ENCODE results near the gene BDH1. TPM values are rescaled to one million over a fixed set of nuclear protein-coding genes. Genes with fewer than 3 reads are reported as not detected.

BDH1 gene
- total RNA-seq, 4 donors from 2014 or later = 127 to 258 (median 197) TPM

DNA sequence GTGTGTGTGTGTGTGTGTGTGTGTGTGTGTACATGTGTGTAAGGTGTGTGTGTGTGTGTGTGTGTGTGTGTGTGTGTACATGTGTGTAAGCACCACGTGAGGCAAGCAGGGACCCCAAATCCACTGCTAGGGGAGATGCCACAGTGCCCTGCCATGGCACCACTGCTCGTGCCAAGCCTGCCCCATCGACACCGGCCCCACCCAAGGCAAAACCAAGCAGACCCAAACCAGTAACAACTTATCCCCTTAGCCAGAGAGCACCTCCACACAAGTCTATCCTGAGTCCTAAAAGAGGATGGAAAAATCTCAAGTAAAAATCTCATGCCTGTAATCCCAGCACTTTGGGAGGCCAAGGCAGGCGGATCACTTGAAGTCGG is 45.1 kb downstream of the BDH1 start:
- H3K9me3 ChIP-seq = no peaks in the 10 kb centered on the region
- 81% methylated on average over 6 of the region's 6 CpGs; no CpG with 5 or more reads in 1 of the 2 donors for WGBS, 2 donors (ENCODE audit: low coverage in 1 of 2)
- no peaks in the 10 kb centered on the region for H3K27me3 ChIP-seq
- intact Hi-C loops (cut with DNase I; ENCODE audit: low total_unique reads) (loop anchor here (2.0 kb wide), 1 partner anchor 256 kb away; no protein-coding TSS in a partner anchor), in situ Hi-C loops (cut with MboI; ENCODE audit: low pct_ligation_motif_present in 1 of 4, low pct_unique_long_range_greater_than_20kb in 1 of 4, low sequenced_read_pairs in 3 of 4) (loop anchor here in 2 of 4 donors (10.0 to 25.0 kb wide), 2 partner anchors 248 to 256 kb away; no protein-coding TSS in a partner anchor)
- TF ChIP-seq EP300 (IDR thresholded peaks at IDR 0.05; ENCODE audit: low read depth) = no peak
- TF ChIP-seq, protein P1, sequence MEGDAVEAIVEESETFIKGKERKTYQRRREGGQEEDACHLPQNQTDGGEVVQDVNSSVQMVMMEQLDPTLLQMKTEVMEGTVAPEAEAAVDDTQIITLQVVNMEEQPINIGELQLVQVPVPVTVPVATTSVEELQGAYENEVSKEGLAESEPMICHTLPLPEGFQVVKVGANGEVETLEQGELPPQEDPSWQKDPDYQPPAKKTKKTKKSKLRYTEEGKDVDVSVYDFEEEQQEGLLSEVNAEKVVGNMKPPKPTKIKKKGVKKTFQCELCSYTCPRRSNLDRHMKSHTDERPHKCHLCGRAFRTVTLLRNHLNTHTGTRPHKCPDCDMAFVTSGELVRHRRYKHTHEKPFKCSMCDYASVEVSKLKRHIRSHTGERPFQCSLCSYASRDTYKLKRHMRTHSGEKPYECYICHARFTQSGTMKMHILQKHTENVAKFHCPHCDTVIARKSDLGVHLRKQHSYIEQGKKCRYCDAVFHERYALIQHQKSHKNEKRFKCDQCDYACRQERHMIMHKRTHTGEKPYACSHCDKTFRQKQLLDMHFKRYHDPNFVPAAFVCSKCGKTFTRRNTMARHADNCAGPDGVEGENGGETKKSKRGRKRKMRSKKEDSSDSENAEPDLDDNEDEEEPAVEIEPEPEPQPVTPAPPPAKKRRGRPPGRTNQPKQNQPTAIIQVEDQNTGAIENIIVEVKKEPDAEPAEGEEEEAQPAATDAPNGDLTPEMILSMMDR (IDR thresholded peaks at IDR 0.05) = no peak
- TF ChIP-seq POLR2AphosphoS5 (IDR thresholded peaks at IDR 0.05) = no peak
- TF ChIP-seq POLR2A (IDR thresholded peaks at IDR 0.05) = no peak
- H3K27ac ChIP-seq = no peak overlapping the region
- no peaks in the 10 kb centered on the region for H3K36me3 ChIP-seq
- no peak for DNase-seq
- no peak overlapping the region for H3K4me3 ChIP-seq
- peaks cover 0 to 14% (median 7%) of the 10 kb centered on the region in 4 donors for H3K4me1 ChIP-seq

DNA sequence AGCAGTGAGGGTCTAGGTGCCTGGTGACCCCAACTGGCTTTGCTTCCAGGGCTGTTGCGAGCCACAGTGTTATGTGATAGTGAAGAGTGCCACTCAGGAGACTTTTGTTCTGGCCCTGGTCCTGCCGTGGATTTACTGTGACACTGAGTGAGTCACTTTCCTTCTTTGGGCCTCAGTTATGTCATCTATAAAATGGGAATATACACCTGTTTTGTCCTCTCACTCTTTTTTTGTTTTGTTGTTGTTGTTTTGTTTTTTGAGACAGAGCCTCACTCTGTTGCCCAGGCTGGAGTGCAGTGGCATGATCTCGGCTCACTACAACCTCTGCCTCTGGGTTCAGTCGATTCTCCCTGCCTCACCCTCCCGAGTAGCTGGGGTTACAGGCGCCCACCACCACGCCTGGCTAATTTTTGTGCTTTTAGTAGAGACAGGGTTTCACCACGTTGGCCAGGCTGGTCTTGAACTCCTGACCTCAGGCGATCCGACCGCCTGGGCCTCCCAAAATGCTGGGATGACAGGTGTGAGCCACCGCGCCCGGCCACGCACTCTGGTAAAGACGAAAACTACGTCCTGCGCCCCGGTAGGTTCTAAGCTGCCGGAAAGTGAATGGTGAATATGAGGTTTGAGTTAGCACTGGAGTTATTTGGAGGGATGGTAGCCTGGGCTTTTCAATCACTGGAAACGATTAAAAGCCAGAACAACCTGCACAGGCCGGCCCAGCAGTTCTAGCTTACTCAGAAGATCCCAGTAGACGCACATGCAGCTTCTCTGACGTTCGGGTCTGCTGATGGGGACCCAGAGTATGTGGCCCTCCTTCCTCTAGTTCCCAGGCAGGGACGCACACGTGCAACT is 46.6 kb downstream of the BDH1 start:
- in situ Hi-C loops (cut with MboI; ENCODE audit: low pct_ligation_motif_present in 1 of 4, low pct_unique_long_range_greater_than_20kb in 1 of 4, low sequenced_read_pairs in 3 of 4) = loop anchor here in 2 of 4 donors (10.0 to 25.0 kb wide), 2 partner anchors 247 to 254 kb away; no protein-coding TSS in a partner anchor
- Histone ChIP-seq H3K4me3 (peak overlapping the region in 1 of 4 donors; percentile 56), H3K27me3 (no peaks in the 10 kb centered on the region), H3K27ac (no peak overlapping the region), H3K9me3 (no peaks in the 10 kb centered on the region), H3K4me1 (peaks cover 0 to 26% (median 15%) of the 10 kb centered on the region in 4 donors), H3K36me3 (no peaks in the 10 kb centered on the region)
- DNase-seq = no peak
- no peak for TF ChIP-seq POLR2AphosphoS5 (IDR thresholded peaks at IDR 0.05)
- TF ChIP-seq, protein P1 (IDR thresholded peaks at IDR 0.05) = no peak
- TF ChIP-seq POLR2A (IDR thresholded peaks at IDR 0.05) = no peak
- no peak for TF ChIP-seq EP300 (IDR thresholded peaks at IDR 0.05; ENCODE audit: low read depth)
- 70 to 86% methylated on average over 2 to 27 of the region's 27 CpGs for WGBS, 2 donors (ENCODE audit: low coverage in 1 of 2)
- intact Hi-C loops (cut with DNase I; ENCODE audit: low total_unique reads) = no loop called here

DNA sequence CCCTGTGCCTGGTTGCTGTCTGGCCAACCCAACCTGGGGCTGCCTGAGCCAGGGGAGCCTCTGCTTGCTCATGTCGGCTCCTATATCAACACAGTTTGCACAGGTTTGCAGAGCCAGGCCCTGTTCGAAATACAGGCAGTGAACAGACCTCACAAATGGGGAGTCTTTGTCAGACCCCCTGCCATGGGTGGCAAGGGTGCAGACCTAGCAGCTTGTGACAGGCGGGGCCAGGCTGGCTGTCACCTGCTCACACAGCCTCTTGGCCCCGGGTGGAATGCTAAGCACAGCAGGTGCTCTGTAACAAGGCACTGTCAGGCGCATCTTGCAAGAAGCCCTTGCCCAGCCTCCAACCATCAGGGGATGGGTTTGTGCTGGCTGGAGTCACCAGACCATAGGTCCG is 47.3 kb downstream of the BDH1 start:
- Histone ChIP-seq H3K36me3 (no peaks in the 10 kb centered on the region), H3K27me3 (no peaks in the 10 kb centered on the region), H3K4me3 (no peak overlapping the region), H3K9me3 (no peaks in the 10 kb centered on the region), H3K4me1 (peaks cover 0 to 31% (median 21%) of the 10 kb centered on the region in 4 donors), H3K27ac (no peak overlapping the region)
- TF ChIP-seq POLR2A (IDR thresholded peaks at IDR 0.05) = no peak
- TF ChIP-seq POLR2AphosphoS5 (IDR thresholded peaks at IDR 0.05) = no peak
- no peak for TF ChIP-seq EP300 (IDR thresholded peaks at IDR 0.05; ENCODE audit: low read depth)
- TF ChIP-seq, protein P1 (IDR thresholded peaks at IDR 0.05) = no peak
- in situ Hi-C loops (cut with MboI; ENCODE audit: low pct_ligation_motif_present in 1 of 4, low pct_unique_long_range_greater_than_20kb in 1 of 4, low sequenced_read_pairs in 3 of 4) = loop anchor here in 2 of 4 donors (10.0 to 25.0 kb wide), 2 partner anchors 246 to 254 kb away; no protein-coding TSS in a partner anchor
- WGBS, 2 donors (ENCODE audit: low coverage in 1 of 2) = 75% methylated on average over 6 of the region's 6 CpGs; no CpG with 5 or more reads in 1 of the 2 donors
- no peak for DNase-seq
- intact Hi-C loops (cut with DNase I; ENCODE audit: low total_unique reads) = no loop called here

DNA sequence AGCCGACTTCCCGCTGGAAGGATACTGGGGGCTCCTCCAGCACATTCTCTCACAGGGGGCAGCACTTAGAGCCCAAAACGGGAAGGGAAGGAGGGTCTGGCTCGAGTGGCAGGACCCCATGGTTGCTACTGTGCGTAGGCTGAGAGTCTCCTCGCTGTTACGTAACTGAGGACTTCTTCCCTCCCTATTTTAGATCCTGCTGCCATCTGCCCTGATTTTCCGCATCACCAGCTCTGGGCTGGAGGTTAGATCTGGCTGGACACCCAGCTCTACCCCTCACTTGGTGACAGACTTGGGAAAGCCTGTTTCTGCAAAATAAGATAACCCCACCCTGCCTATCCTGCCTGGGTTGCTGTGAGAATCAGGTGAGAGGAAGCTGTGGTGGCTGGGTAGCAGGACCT is 47.7 kb downstream of the BDH1 start:
- intact Hi-C loops (cut with DNase I; ENCODE audit: low total_unique reads) (no loop called here), in situ Hi-C loops (cut with MboI; ENCODE audit: low pct_ligation_motif_present in 1 of 4, low pct_unique_long_range_greater_than_20kb in 1 of 4, low sequenced_read_pairs in 3 of 4) (loop anchor here in 2 of 4 donors (10.0 to 25.0 kb wide), 2 partner anchors 246 to 253 kb away; no protein-coding TSS in a partner anchor)
- Histone ChIP-seq H3K36me3 (no peaks in the 10 kb centered on the region), H3K9me3 (no peaks in the 10 kb centered on the region), H3K4me3 (no peak overlapping the region), H3K27ac (no peak overlapping the region), H3K4me1 (peaks cover 0 to 35% (median 22%) of the 10 kb centered on the region in 4 donors), H3K27me3 (no peaks in the 10 kb centered on the region)
- no peak for TF ChIP-seq POLR2AphosphoS5 (IDR thresholded peaks at IDR 0.05)
- TF ChIP-seq, protein P1 (IDR thresholded peaks at IDR 0.05) = no peak
- no peak for TF ChIP-seq POLR2A (IDR thresholded peaks at IDR 0.05)
- no peak for TF ChIP-seq EP300 (IDR thresholded peaks at IDR 0.05; ENCODE audit: low read depth)
- WGBS, 2 donors (ENCODE audit: low coverage in 1 of 2) = 91% methylated on average over 8 of the region's 8 CpGs; no CpG with 5 or more reads in 1 of the 2 donors
- DNase-seq = no peak
